ENCODE data around the gene STK33.
A peak's percentile ranks its signal among the peaks of the same experiment; 100 is the strongest.

STK33 gene

GRCh38 chr11:8604078-8604723 is 10.2 kb upstream of the STK33 start:
- no peak for DNase-seq

GRCh38 chr11:8603696-8604077 is 9.7 kb upstream of the STK33 start:
- no peak for DNase-seq

GRCh38 chr11:8601376-8602133 is 7.5 kb upstream of the STK33 start:
- no peak for DNase-seq

GRCh38 chr11:8598506-8598905 is 4.5 kb upstream of the STK33 start:
- no peak for DNase-seq

- DNase-seq, result no peak
Observed at GRCh38 chr11:8597182-8597581, 3.2 kb upstream of the STK33 start.

GRCh38 chr11:8596504-8597046 is 2.5 kb upstream of the STK33 start:
- DNase-seq, result no peak

- DNase-seq, result no peak
Observed at GRCh38 chr11:8593455-8593854, 573 bp downstream of the STK33 start.

- DNase-seq, result no peak
Observed at GRCh38 chr11:8587915-8588314, 6.1 kb downstream of the STK33 start.

- DNase-seq, result no peak
Observed at GRCh38 chr11:8586805-8587204, 7.2 kb downstream of the STK33 start.

GRCh38 chr11:8586184-8586583 is 7.8 kb downstream of the STK33 start:
- no peak for DNase-seq

- no peak for DNase-seq
Observed at GRCh38 chr11:8584511-8584910, 9.5 kb downstream of the STK33 start.

- DNase-seq, result no peak
Observed at GRCh38 chr11:8584082-8584481, 9.9 kb downstream of the STK33 start.

- no peak for DNase-seq
Observed at GRCh38 chr11:8581300-8581699, 12.7 kb downstream of the STK33 start.

- DNase-seq, result no peak
Observed at GRCh38 chr11:8577791-8578581, 16.0 kb downstream of the STK33 start.

- no peak for DNase-seq
Observed at GRCh38 chr11:8574798-8575197, 19.2 kb downstream of the STK33 start.

GRCh38 chr11:8573777-8574176 is 20.3 kb downstream of the STK33 start:
- no peak for DNase-seq

- no peak for DNase-seq
Observed at GRCh38 chr11:8567602-8568198, 26.3 kb downstream of the STK33 start.

- peak in 1 of 56 donors; percentile 37 for DNase-seq
Observed at GRCh38 chr11:8566613-8567210, 27.3 kb downstream of the STK33 start.

GRCh38 chr11:8564526-8564925 is 29.5 kb downstream of the STK33 start:
- DNase-seq, result no peak

- no peak for DNase-seq
Observed at GRCh38 chr11:8561461-8561860, 32.6 kb downstream of the STK33 start.

GRCh38 chr11:8558436-8558835 is 35.6 kb downstream of the STK33 start:
- DNase-seq, result no peak
